Endothelial cell (in vitro differentiated cells): ENCODE measurements around the gene ANKMY1. TPM values are rescaled to one million over a fixed set of nuclear protein-coding genes. Genes with fewer than 3 reads are reported as not detected.

Experiments
- DNase-seq: peaks from one replicate; pipeline ENCODE4 v3.0.0; 2021; ENCODE audit warnings: low spot score
- H3K27ac Mint-ChIP-seq: one replicate; pipeline ENCODE4 v1.8.0; 2021; ENCODE audit warnings: mixed read lengths, inconsistent platforms; ENCODE audit not compliant: unreplicated experiment
- H3K27me3 Mint-ChIP-seq: one replicate; pipeline ENCODE4 v1.8.0; 2021; ENCODE audit warnings: mild to moderate bottlenecking, moderate library complexity, mixed read lengths, inconsistent platforms; ENCODE audit not compliant: unreplicated experiment
- H3K36me3 Mint-ChIP-seq: one replicate; pipeline ENCODE4 v1.8.0; 2021; ENCODE audit warnings: mild to moderate bottlenecking, low read depth, mixed read lengths, inconsistent platforms; ENCODE audit not compliant: unreplicated experiment
- H3K4me1 Mint-ChIP-seq: one replicate; pipeline ENCODE4 v1.8.0; 2021; ENCODE audit warnings: mild to moderate bottlenecking, mixed read lengths, inconsistent platforms; ENCODE audit not compliant: unreplicated experiment
- H3K4me3 Mint-ChIP-seq: one replicate; pipeline ENCODE4 v1.8.0; 2021; ENCODE audit warnings: mild to moderate bottlenecking, mixed read lengths, inconsistent platforms; ENCODE audit not compliant: unreplicated experiment
- H3K9me3 Mint-ChIP-seq: one replicate; pipeline ENCODE4 v1.8.0; 2021; ENCODE audit warnings: mixed read lengths, inconsistent platforms; ENCODE audit not compliant: unreplicated experiment
- total RNA-seq: library from RNA; stranded (reverse); fragmentation: NEBNext Ultra II Directional; extraction: Animal tissue kit (Norgen Biotek cat#: 25700); gene quantifications from one replicate; pipeline ENCODE4 v1.2.1, GENCODE V29; 2021; ENCODE audit not compliant: unreplicated experiment
- TF ChIP-seq, protein P1 (sequence below): fragments of 200-600 bp; sonication (generic); IDR thresholded peaks from one replicate; pipeline ENCODE4 v1.5.0; 2021; ENCODE audit warnings: antibody characterized with exemption; ENCODE audit not compliant: unreplicated experiment

Gene ANKMY1
- total RNA-seq, 1 donor from 2014 or later = 5.6 TPM

DNA sequence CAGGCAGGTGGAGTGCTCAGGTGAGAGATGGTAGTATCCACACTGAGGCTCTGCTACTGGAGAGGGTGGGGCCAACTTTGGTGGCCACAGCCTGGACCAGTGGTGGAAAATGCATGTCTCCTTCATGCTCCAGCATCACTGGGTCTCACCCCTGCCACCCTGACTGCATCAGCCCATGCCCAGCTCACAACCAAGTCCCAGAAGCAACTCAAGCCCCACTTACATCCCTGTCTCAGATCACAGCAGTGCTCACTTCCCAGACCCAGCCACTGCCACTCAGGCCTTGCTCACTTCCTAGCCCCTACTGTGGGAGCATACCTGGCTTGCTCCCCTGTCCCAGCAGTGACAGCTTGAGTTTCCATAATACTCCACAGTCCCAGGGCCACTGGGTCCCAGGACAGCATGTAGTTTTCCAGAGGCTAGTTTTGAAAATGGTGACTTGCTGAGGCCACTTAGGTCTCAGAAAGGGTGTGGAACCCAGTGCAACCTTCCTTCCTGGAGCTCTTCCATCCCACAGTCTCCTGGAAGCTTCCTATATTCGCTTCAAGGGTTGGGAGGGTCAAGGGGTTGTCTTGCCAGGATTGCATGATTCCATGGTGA is 63.5 kb downstream of the ANKMY1 start:
- DNase-seq = no peak
- H3K9me3 Mint-ChIP-seq = peaks cover 19% of the 10 kb centered on the region
- no peaks in the 10 kb centered on the region for H3K4me1 Mint-ChIP-seq

DNA sequence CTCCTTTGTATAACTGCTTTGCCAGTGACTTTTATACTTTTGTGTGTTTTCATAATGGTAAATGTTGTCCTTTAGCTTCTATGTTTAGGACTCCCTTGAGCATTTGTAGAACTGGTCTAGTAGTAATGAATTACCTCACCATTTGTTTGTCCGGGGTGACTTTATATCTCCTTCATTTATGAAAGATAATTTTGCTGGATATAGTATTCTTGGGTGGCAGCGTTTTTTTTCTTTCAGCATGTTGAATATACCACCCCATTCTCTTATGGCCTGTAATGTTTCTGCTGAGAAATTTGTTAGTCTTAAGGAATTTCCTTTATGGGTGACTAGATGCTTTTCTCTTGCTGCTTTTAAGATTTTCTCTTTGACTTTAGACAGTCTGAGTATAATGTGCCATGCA is 66.3 kb downstream of the ANKMY1 start:
- no peaks in the 10 kb centered on the region for H3K36me3 Mint-ChIP-seq
- H3K27me3 Mint-ChIP-seq = no peaks in the 10 kb centered on the region
- peaks cover 19% of the 10 kb centered on the region for H3K9me3 Mint-ChIP-seq
- no peak overlapping the region for H3K27ac Mint-ChIP-seq
- DNase-seq = no peak
- H3K4me3 Mint-ChIP-seq = no peak overlapping the region
- TF ChIP-seq, protein P1, sequence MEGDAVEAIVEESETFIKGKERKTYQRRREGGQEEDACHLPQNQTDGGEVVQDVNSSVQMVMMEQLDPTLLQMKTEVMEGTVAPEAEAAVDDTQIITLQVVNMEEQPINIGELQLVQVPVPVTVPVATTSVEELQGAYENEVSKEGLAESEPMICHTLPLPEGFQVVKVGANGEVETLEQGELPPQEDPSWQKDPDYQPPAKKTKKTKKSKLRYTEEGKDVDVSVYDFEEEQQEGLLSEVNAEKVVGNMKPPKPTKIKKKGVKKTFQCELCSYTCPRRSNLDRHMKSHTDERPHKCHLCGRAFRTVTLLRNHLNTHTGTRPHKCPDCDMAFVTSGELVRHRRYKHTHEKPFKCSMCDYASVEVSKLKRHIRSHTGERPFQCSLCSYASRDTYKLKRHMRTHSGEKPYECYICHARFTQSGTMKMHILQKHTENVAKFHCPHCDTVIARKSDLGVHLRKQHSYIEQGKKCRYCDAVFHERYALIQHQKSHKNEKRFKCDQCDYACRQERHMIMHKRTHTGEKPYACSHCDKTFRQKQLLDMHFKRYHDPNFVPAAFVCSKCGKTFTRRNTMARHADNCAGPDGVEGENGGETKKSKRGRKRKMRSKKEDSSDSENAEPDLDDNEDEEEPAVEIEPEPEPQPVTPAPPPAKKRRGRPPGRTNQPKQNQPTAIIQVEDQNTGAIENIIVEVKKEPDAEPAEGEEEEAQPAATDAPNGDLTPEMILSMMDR = no peak
- no peaks in the 10 kb centered on the region for H3K4me1 Mint-ChIP-seq

More for the DNA sequence above, 63.5 kb downstream of the ANKMY1 start:
- no peaks in the 10 kb centered on the region for H3K36me3 Mint-ChIP-seq
- TF ChIP-seq, protein P1 = no peak
- peaks cover 2% of the 10 kb centered on the region for H3K27me3 Mint-ChIP-seq
- no peak overlapping the region for H3K4me3 Mint-ChIP-seq
- H3K27ac Mint-ChIP-seq = no peak overlapping the region

DNA sequence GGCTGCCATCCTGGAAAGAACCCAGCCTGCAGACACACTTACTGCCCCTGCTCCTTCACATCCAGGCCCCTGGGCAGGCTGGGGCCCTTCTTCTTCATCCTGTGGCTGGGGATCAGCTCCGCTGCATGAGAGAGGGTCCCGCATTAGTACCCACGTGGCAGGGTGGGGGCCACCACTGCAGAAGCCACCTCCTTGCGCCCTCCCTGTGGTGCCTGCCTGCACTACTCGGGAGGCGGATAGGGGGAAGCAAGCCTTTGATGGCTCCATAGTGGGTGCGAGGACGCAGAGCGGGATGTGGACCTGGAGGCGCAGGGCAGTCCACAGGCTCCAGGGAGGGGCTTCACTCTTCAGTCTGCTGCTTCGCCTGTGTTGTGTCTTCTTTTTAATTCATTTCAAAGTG is 75.6 kb downstream of the ANKMY1 start:
- Mint-ChIP-seq H3K27me3 (no peaks in the 10 kb centered on the region), H3K4me1 (no peaks in the 10 kb centered on the region), H3K9me3 (no peaks in the 10 kb centered on the region), H3K36me3 (no peaks in the 10 kb centered on the region), H3K4me3 (no peak overlapping the region), H3K27ac (no peak overlapping the region)
- no peak for DNase-seq
- TF ChIP-seq, protein P1 = no peak

DNA sequence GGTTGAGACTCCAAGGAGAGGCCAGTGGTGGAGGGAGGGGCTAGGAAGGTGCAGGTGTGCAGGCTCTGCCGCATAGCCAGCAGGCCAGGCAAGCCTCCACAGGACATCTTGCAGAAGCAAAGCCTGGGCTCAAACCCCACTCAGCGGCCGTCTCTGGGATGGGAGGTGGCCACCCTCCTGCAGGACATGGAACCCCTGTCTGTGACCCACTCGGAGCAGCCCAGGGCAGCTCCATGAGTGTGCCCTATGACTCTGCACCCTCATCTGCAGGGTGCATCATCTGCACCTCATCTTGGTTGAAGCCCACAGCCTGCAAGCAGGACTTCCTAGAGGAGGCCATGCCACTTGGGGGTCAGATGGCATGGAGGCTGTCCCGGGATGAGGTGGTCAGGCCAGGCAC is 76.1 kb downstream of the ANKMY1 start:
- Mint-ChIP-seq H3K4me1 (no peaks in the 10 kb centered on the region), H3K36me3 (no peaks in the 10 kb centered on the region), H3K27me3 (no peaks in the 10 kb centered on the region), H3K9me3 (no peaks in the 10 kb centered on the region), H3K4me3 (no peak overlapping the region), H3K27ac (no peak overlapping the region)
- TF ChIP-seq, protein P1 = no peak
- DNase-seq = no peak

DNA sequence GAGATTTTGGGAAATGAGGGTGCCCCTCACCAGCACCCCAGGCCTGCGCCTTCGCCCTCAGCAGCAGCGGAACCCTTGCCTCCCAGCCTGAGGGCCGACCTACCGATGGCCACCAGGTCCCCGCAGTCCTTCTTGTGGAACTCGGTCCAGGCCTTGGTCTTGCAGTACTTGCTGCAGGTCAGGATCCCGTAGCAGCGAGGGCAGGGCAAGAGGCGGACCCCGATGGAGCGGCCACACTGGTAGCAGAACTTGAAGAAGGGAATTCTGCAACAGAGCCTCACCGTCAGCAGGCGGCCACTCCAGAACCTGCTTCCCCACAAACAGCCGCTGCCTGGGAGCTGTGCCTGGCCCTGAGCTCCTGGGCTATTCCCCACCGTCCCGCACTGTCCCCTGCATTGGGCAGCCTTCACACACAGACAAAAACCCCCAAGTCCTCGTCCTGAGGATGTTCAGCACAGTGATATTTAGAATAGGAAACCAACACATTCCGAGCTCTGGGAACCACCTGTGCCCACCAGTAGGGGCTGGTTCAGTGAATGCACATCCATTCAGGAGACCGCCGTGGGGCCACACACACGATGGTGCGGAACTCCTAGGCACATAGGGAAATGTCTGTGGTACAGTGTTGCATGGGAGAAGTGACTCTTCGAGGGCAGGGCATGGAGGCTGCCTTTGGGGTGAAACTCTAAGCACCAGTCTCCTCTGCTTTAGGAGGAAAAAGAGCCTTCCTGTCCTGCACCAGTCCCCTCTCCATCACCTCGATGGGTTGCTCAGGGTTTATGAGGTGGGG is 76.8 kb downstream of the ANKMY1 start:
- H3K27me3 Mint-ChIP-seq = peaks cover under 1% of the 10 kb centered on the region
- DNase-seq = no peak

More for the DNA sequence above, 76.8 kb downstream of the ANKMY1 start:
- TF ChIP-seq, protein P1 = no peak
- H3K9me3 Mint-ChIP-seq = no peaks in the 10 kb centered on the region
- no peak overlapping the region for H3K4me3 Mint-ChIP-seq
- no peak overlapping the region for H3K27ac Mint-ChIP-seq
- H3K4me1 Mint-ChIP-seq = no peaks in the 10 kb centered on the region
- no peaks in the 10 kb centered on the region for H3K36me3 Mint-ChIP-seq
